Stomach (tissue), 9 donors: ENCODE results near the gene GCN1. TPM values are rescaled to one million over a fixed set of nuclear protein-coding genes. Genes with fewer than 3 reads are reported as not detected.

Source experiments
- DNase-seq, 2 donors: peaks; one replicate each; pipeline versions ENCODE4 v3.0.0 to v3.0.0-alpha.2; 2013 to 2019
- H3K27ac ChIP-seq, 5 donors: fragments of 200-600 bp in 4 of 5; sonication (generic) in 4 of 5; one replicate each; pipeline ENCODE4 v1.5.1; 2013 to 2019; ENCODE audit warnings: mild to moderate bottlenecking in 1 of 5, moderate library complexity in 1 of 5
- H3K27me3 ChIP-seq, 3 donors: fragments of 200-600 bp; sonication (generic); one replicate each; pipeline ENCODE4 v1.5.1; 2017 to 2019; ENCODE audit warnings: mixed run types in 1 of 3
- H3K36me3 ChIP-seq, 4 donors: fragments of 200-600 bp; sonication (generic); 1 replicate in 3 of 4; 2 replicates in 1 of 4; pipeline ENCODE4 v1.5.1; 2016 to 2019
- H3K4me1 ChIP-seq, 4 donors: fragments of 200-600 bp; sonication (generic); one replicate each; pipeline ENCODE4 v1.5.1; 2016 to 2019
- H3K4me3 ChIP-seq, 4 donors: fragments of 200-600 bp; sonication (generic) in 3 of 4; one replicate each; pipeline ENCODE4 v1.5.1; 2016 to 2019; ENCODE audit warnings: mild to moderate bottlenecking in 1 of 4
- H3K9me3 ChIP-seq, 4 donors: fragments of 200-600 bp; sonication (generic); one replicate each; pipeline ENCODE4 v1.5.1; 2016 to 2019
- EP300 ChIP-seq: sonication (generic); formaldehyde crosslinking; IDR thresholded peaks from one replicate; pipeline ENCODE4 v1.6.1; 2017; ENCODE audit warnings: antibody characterized with exemption
- POLR2A ChIP-seq, 4 donors: fragments of 450-650 bp; IDR thresholded peaks; one replicate each; pipeline ENCODE4 v1.6.1; 2016; ENCODE audit warnings: antibody characterized with exemption in 4 of 4, control low read depth in 2 of 4, mild to moderate bottlenecking in 1 of 4, moderate library complexity in 1 of 4
- POLR2AphosphoS5 ChIP-seq, 3 donors: sonication (generic); formaldehyde crosslinking; IDR thresholded peaks; one replicate each; pipeline ENCODE4 v1.6.1; 2016; ENCODE audit warnings: antibody characterized with exemption in 3 of 3
- WGBS, 5 donors: extraction: QIAGEN DNeasy Blood & Tissue Kit in 3 of 5; methylation state at CpG; one replicate each; pipeline versions ENCODE4 v1.1.5 to v1.1.7; 2013 to 2018; 5-methylcytosine and 5-hydroxymethylcytosine counted together
- intact Hi-C: fragments of 100-400 bp; cut with DNase I; formaldehyde crosslinking; loops from one replicate; pipeline ENCODE4 v1.15.1; 2023; ENCODE audit warnings: low total_unique reads
- polyA plus RNA-seq, 3 donors: library from polyadenylated mRNA; stranded (reverse); fragments of 200-250 nt; gene quantifications; one replicate each; pipeline ENCODE4 v1.2.3, GENCODE V29; 2013
- total RNA-seq, 5 donors: library from RNA; depleted of rRNA; stranded (reverse); fragments of >200 nt; gene quantifications; one replicate each; pipeline versions ENCODE4 v1.1.0 to v1.2.3, GENCODE V29; 2014 to 2016
- TF ChIP-seq, protein P1 (sequence below), 7 experiments: fragments of 450-650 bp in 4 of 7; fragments of 200-600 bp in 3 of 7; sonication (generic) in 3 of 7; IDR thresholded peaks; one replicate each; pipeline ENCODE4 v1.5.1; 2016 to 2019; ENCODE audit warnings: antibody characterized with exemption in 7 of 7, control low read depth in 2 of 7, mild to moderate bottlenecking in 1 of 7
- donor health status: healthy with polysubstance abuse.
- donor health status: Bipolar disorder and iron deficiency.
- donor health status: healthy.

Gene GCN1
- total and polyA plus RNA-seq, 8 donors = 8.7 to 226 (median 98.1) TPM

DNA sequence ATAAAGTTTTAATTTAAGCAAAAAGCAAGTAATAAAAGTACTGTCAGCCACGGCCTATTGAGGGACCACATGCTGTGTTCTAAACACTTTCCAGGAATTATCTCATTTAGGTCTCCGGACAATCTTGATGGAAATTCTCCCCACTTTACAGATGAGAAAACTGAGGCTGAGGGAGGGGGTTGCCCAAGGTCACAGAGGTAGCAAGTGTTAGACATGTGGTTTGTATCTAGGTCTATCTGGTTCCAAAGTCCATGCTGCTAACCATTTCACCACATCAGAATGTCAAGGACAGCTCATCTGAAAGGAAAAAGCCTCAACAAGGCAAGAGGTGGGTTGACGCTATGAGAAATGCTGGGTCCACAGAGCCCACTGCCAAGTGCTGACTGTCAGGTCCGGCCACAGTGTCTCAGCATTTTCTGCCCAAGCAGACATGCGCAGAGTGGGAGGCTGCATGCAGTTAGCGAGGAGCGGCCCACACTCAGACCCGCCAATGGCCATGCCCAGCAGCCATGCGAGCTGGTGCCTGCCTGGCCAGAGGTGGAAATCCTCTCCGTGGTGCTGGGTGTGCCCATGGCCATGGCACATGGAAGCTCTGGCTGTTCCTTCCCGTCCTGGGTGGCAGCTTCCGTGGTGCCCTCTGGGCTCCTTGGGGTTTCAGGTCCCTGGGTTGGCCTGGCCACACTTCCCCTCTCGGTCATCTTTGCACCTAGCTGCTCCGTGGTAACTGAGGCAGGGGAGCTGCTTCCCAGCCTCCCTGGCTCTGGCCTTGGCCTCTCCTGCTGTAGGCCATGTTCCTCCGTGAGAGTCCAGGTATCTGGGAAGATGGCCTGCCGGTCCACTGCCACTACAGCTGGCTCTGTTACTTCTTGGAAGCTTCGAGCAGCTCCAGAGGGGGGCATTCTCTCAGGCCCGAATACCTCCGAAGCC is 24.4 kb upstream of the GCN1 start:
- Histone ChIP-seq H3K36me3 (peaks cover 83 to 100% (median 99%) of the 10 kb centered on the region in 4 donors), H3K27me3 (no peaks in the 10 kb centered on the region), H3K27ac (no peak overlapping the region), H3K9me3 (no peaks in the 10 kb centered on the region), H3K4me3 (no peak overlapping the region), H3K4me1 (peaks cover 3 to 8% (median 5%) of the 10 kb centered on the region in 4 donors)
- WGBS, 5 donors = 87 to 93% (median 91%) methylated on average over 16 to 19 of the region's 19 CpGs
- TF ChIP-seq EP300 = no peak
- TF ChIP-seq, protein P1, sequence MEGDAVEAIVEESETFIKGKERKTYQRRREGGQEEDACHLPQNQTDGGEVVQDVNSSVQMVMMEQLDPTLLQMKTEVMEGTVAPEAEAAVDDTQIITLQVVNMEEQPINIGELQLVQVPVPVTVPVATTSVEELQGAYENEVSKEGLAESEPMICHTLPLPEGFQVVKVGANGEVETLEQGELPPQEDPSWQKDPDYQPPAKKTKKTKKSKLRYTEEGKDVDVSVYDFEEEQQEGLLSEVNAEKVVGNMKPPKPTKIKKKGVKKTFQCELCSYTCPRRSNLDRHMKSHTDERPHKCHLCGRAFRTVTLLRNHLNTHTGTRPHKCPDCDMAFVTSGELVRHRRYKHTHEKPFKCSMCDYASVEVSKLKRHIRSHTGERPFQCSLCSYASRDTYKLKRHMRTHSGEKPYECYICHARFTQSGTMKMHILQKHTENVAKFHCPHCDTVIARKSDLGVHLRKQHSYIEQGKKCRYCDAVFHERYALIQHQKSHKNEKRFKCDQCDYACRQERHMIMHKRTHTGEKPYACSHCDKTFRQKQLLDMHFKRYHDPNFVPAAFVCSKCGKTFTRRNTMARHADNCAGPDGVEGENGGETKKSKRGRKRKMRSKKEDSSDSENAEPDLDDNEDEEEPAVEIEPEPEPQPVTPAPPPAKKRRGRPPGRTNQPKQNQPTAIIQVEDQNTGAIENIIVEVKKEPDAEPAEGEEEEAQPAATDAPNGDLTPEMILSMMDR (IDR thresholded peaks at IDR 0.05) = no peak
- no peak for TF ChIP-seq POLR2A (IDR thresholded peaks at IDR 0.05)
- TF ChIP-seq POLR2AphosphoS5 (IDR thresholded peaks at IDR 0.05) = no peak
- no peak for DNase-seq
- intact Hi-C loops = no loop called here

DNA sequence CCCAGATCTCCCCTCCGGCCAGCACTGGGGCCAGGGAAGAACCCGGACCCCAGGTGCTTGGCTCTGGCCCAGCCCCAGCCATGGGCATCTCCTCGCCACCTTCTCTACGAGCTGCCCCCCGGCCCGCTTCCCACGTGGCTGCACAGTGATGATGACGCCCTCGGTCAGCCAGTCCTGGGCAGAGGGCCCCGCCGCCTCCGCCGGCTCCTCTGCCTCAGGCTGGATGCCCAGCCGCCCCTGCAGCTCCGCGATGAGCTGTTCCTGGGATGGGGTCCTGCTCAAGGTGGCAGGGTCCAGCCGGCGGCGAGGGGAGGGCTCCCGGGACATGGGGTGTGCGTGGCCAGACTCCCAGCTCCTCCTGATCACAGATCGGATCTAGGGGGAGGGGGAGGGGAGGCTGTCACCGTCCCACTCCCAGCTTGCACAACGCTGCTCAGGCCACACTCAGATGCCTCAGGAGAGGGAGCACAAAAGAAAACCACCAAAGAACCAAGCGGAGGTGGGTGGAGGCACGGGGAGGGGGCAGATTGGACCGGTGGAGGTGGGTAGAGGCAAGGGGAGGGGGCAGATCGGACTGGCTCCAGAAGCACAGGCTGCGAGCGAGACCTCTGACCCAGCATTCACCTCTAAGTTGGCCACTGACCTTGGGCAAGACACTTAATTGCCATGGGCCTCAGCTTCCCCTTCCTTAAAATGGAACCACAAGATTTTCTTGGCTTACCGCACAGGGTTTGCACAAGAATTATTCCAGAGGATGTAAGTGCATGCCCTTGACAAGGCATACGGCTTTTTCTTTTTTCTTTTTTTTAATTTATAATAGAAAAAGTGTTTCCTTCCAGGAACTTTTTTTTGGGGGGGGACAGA is 22.5 kb upstream of the GCN1 start:
- no peaks in the 10 kb centered on the region for H3K27me3 ChIP-seq
- H3K9me3 ChIP-seq = no peaks in the 10 kb centered on the region
- DNase-seq = no peak
- H3K27ac ChIP-seq = no peak overlapping the region
- TF ChIP-seq POLR2A (IDR thresholded peaks at IDR 0.05) (no peak), POLR2AphosphoS5 (IDR thresholded peaks at IDR 0.05) (no peak), EP300 (no peak)
- TF ChIP-seq, protein P1 (IDR thresholded peaks at IDR 0.05) = no peak
- intact Hi-C loops = no loop called here
- H3K4me1 ChIP-seq = no peaks in the 10 kb centered on the region
- no peak overlapping the region for H3K4me3 ChIP-seq
- WGBS, 5 donors = 83 to 91% (median 87%) methylated on average over 21 to 32 of the region's 32 CpGs
- H3K36me3 ChIP-seq = peaks cover 82 to 100% (median 99%) of the 10 kb centered on the region in 4 donors

DNA sequence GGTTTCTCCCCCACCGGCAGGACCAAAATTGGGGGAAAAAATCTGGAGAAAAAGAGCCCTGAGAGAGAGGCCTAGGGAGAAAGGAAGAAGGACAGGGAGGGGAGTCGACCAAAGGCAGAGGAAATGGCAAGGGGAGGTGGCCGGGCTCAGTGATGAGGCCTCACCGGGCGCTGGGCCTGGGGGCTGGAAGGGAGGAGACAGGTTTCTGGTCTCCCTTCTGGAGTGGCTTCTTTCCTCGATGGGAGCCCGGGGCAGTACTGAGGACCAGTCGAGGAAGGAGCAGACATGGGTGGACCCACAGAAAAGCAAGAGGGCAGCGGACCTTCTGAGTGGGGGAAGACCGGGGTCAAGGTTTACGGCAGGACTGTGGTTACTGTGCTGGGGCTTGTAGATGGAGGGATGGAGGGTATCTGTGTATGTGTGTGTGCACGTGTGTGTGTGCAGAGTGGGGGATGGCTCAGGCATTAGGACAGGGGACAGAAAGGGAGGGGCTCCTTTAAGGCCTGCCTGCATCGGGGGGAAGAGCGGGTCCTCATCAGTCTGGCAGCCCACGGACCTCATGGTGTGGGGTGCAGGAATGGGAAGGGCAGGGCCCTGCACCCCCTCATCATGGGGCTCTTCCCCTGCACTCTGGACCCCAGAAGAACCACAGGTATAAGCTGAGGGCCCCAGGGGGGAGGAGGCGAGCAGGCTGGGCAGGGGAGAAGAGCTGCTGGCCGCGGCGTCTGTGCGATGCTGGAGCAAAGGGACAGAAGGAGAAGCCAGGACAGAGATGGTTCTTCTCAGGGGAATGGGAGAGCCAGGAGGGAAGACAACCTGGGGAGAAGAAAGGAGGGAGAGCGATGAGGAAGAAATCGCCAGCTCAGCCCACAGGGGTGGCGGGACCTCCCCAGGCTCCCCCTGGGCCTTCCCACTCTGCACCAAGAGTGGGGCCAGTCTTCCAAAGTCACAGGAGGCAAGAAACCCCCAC is 21.5 kb upstream of the GCN1 start:
- TF ChIP-seq POLR2AphosphoS5 (IDR thresholded peaks at IDR 0.05) = no peak
- no peak for TF ChIP-seq POLR2A (IDR thresholded peaks at IDR 0.05)
- TF ChIP-seq, protein P1 (IDR thresholded peaks at IDR 0.05) = no peak
- no peak for TF ChIP-seq EP300
- Histone ChIP-seq H3K9me3 (no peaks in the 10 kb centered on the region), H3K36me3 (peaks cover 76 to 100% (median 99%) of the 10 kb centered on the region in 4 donors), H3K4me1 (no peaks in the 10 kb centered on the region), H3K27me3 (no peaks in the 10 kb centered on the region), H3K4me3 (no peak overlapping the region), H3K27ac (no peak overlapping the region)
- no peak for DNase-seq
- intact Hi-C loops = no loop called here
- 80 to 88% (median 86%) methylated on average over 23 of the region's 23 CpGs for WGBS, 5 donors
